ENCODE measurements around the gene TTPAL. TPM values are rescaled to one million over a fixed set of nuclear protein-coding genes. Genes with fewer than 3 reads are reported as not detected.
"Not testable (repeated sequence)": the region's sequence is repeated elsewhere in the genome, so short reads cannot be mapped to it uniquely, and the experiment has no call there.

The TTPAL gene
- total RNA-seq, 2 donors from 2014 or later = 18.3 to 19.4 TPM

DNA sequence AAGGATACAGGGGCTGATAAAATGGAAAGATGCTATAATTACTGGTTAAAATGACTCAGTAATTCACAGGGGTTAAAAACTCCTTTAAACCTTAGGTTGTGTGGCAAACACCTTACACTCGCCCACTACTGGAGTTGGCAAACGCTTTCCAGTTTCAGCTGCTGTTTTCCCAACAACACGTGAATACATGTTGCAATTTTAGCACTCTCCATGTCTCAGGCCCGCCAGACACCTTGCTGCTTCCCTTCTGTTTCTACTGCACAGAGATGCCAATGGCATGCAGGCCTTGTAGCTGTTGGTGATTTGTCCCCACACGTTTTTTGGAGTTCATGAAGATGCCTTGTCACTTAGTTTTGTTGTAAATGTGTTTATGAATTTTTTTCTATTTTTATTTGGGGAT, 5.3 kb upstream of the TTPAL start:
- DNase-seq = no peak
- Mint-ChIP-seq H3K27me3 (ENCODE audit: insufficient read depth) (peaks cover 2% of the 10 kb centered on the region), H3K27ac (no peak overlapping the region), H3K36me3 (ENCODE audit: low read depth) (no peaks in the 10 kb centered on the region), H3K4me1 (peaks cover 3% of the 10 kb centered on the region), H3K4me3 (no peak overlapping the region), H3K9me3 (no peaks in the 10 kb centered on the region)
- 85 to 95% methylated on average over 4 to 5 of the region's 5 CpGs for WGBS, 2 experiments (ENCODE audit: insufficient coverage in 1 of 2, insufficient read length in 1 of 2)
- Histone ChIP-seq H3K27ac (ENCODE audit: low read depth, low read length) (no peak overlapping the region), H3K9me3 (ENCODE audit: control insufficient read depth, low read length) (no peaks in the 10 kb centered on the region), H3K4me3 (ENCODE audit: low read length) (no peak overlapping the region), H3K4me1 (ENCODE audit: control insufficient read depth, insufficient read depth, low read length) (peaks cover 6% of the 10 kb centered on the region), H3K27me3 (ENCODE audit: control insufficient read depth, insufficient read depth, low read length, poor library complexity, severe bottlenecking) (no peaks in the 10 kb centered on the region), H3K36me3 (ENCODE audit: control insufficient read depth, insufficient read depth, low read length) (no peaks in the 10 kb centered on the region), H3K9ac (ENCODE audit: extremely low read depth, low read length, poor library complexity, severe bottlenecking) (no peak overlapping the region)
- TF ChIP-seq, protein P1, sequence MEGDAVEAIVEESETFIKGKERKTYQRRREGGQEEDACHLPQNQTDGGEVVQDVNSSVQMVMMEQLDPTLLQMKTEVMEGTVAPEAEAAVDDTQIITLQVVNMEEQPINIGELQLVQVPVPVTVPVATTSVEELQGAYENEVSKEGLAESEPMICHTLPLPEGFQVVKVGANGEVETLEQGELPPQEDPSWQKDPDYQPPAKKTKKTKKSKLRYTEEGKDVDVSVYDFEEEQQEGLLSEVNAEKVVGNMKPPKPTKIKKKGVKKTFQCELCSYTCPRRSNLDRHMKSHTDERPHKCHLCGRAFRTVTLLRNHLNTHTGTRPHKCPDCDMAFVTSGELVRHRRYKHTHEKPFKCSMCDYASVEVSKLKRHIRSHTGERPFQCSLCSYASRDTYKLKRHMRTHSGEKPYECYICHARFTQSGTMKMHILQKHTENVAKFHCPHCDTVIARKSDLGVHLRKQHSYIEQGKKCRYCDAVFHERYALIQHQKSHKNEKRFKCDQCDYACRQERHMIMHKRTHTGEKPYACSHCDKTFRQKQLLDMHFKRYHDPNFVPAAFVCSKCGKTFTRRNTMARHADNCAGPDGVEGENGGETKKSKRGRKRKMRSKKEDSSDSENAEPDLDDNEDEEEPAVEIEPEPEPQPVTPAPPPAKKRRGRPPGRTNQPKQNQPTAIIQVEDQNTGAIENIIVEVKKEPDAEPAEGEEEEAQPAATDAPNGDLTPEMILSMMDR (conservative IDR thresholded peaks at IDR 0.05) = no peak

DNA sequence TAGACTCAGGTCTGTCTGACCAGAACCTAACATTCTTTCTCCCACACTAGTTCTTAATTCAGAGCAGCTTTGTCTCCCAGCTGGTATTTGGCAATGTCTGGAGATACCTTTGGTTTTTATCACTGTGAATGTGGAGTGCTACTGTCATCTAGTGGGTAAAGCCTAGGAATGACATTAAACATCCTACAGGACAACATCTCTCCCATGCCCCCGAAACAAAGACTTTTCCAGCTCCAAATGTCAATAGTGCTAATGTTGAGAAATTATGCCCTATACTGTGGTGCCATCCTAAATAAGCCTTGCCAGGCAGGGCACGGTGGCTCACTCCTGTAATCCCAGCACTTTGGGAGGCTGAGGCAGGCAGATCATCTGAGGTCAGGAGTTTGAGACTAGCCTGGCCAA, 4.2 kb upstream of the TTPAL start:
- H3K36me3 Mint-ChIP-seq (ENCODE audit: low read depth) = no peaks in the 10 kb centered on the region
- H3K4me3 ChIP-seq (ENCODE audit: low read length) = no peak overlapping the region
- no peak overlapping the region for H3K4me3 Mint-ChIP-seq
- H3K27me3 ChIP-seq (ENCODE audit: control insufficient read depth, insufficient read depth, low read length, poor library complexity, severe bottlenecking) = no peaks in the 10 kb centered on the region
- peaks cover 8% of the 10 kb centered on the region for H3K4me1 ChIP-seq (ENCODE audit: control insufficient read depth, insufficient read depth, low read length)
- peak overlapping the region; percentile 55 for H3K27ac Mint-ChIP-seq
- H3K9ac ChIP-seq (ENCODE audit: extremely low read depth, low read length, poor library complexity, severe bottlenecking) = no peak overlapping the region
- H3K4me1 Mint-ChIP-seq = peaks cover 8% of the 10 kb centered on the region
- H3K36me3 ChIP-seq (ENCODE audit: control insufficient read depth, insufficient read depth, low read length) = no peaks in the 10 kb centered on the region
- DNase-seq = no peak
- WGBS, 2 experiments (ENCODE audit: insufficient coverage in 1 of 2, insufficient read length in 1 of 2) = 67 to 95% methylated on average over 1 to 2 of the region's 2 CpGs
- no peaks in the 10 kb centered on the region for H3K9me3 Mint-ChIP-seq
- no peaks in the 10 kb centered on the region for H3K9me3 ChIP-seq (ENCODE audit: control insufficient read depth, low read length)
- H3K27ac ChIP-seq (ENCODE audit: low read depth, low read length) = no peak overlapping the region
- TF ChIP-seq, protein P1 (conservative IDR thresholded peaks at IDR 0.05) = peak; percentile 73
- peaks cover 2% of the 10 kb centered on the region for H3K27me3 Mint-ChIP-seq (ENCODE audit: insufficient read depth)

DNA sequence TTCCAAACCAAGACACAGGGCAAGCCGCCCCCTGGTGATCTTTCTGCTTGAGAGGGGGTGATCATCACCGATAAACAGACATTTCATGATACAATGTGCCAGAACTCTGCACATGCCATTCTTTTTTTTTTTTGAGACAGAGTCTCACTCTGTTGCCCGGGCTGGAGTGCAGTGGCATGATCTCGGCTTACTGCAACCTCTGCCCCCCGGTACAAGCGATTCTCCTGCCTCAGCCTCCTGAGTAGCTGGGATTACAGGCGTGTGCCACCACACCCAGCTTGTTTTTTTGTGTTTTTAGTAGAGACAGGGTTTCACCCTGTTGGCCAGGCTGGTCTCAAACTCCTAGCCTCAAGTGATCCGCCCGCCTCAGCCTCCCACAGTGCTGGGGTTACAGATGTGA, 3.4 kb upstream of the TTPAL start:
- peaks cover 13% of the 10 kb centered on the region for H3K4me1 Mint-ChIP-seq
- H3K27me3 ChIP-seq (ENCODE audit: control insufficient read depth, insufficient read depth, low read length, poor library complexity, severe bottlenecking); H3K9ac ChIP-seq (ENCODE audit: extremely low read depth, low read length, poor library complexity, severe bottlenecking); H3K9me3 ChIP-seq (ENCODE audit: control insufficient read depth, low read length); H3K27me3 Mint-ChIP-seq (ENCODE audit: insufficient read depth); H3K4me3 Mint-ChIP-seq; H3K9me3 Mint-ChIP-seq; H3K36me3 ChIP-seq (ENCODE audit: control insufficient read depth, insufficient read depth, low read length); DNase-seq; H3K36me3 Mint-ChIP-seq (ENCODE audit: low read depth); H3K27ac ChIP-seq (ENCODE audit: low read depth, low read length); H3K27ac Mint-ChIP-seq; H3K4me3 ChIP-seq (ENCODE audit: low read length): not testable (repeated sequence)
- WGBS, 2 experiments (ENCODE audit: insufficient coverage in 1 of 2, insufficient read length in 1 of 2) = 82 to 92% methylated on average over 5 to 9 of the region's 9 CpGs
- peaks cover 10% of the 10 kb centered on the region for H3K4me1 ChIP-seq (ENCODE audit: control insufficient read depth, insufficient read depth, low read length)

DNA sequence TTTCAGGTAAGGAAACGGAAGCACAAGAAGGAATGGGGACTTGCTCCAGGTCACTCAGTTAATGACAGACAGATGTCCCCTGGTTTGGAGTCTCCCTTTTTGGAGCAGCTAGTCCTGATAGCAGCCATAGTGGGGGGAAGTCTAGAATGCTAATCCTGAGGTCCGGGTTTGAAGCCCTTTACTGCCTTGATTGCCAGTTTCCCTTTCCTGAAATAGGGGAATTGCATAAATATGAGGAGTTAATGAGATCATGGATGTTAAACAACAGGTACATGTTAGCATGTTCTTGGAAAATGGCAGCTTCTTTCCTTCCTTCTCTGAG, 341 bp upstream of the TTPAL start:
- Histone ChIP-seq H3K4me3 (ENCODE audit: low read length) (peak overlapping the region; percentile 86), H3K4me1 (ENCODE audit: control insufficient read depth, insufficient read depth, low read length) (peaks cover 10% of the 10 kb centered on the region), H3K27me3 (ENCODE audit: control insufficient read depth, insufficient read depth, low read length, poor library complexity, severe bottlenecking) (no peaks in the 10 kb centered on the region), H3K27ac (ENCODE audit: low read depth, low read length) (no peak overlapping the region), H3K9ac (ENCODE audit: extremely low read depth, low read length, poor library complexity, severe bottlenecking) (no peak overlapping the region), H3K36me3 (ENCODE audit: control insufficient read depth, insufficient read depth, low read length) (peaks cover 5% of the 10 kb centered on the region), H3K9me3 (ENCODE audit: control insufficient read depth, low read length) (no peaks in the 10 kb centered on the region)
- H3K4me1 Mint-ChIP-seq = peaks cover 13% of the 10 kb centered on the region
- DNase-seq = no peak
- H3K9me3 Mint-ChIP-seq = no peaks in the 10 kb centered on the region
- H3K27ac Mint-ChIP-seq = peak overlapping the region; percentile 93
- TF ChIP-seq, protein P1 (conservative IDR thresholded peaks at IDR 0.05) = no peak
- peak overlapping the region; percentile 91 for H3K4me3 Mint-ChIP-seq
- peaks cover 2% of the 10 kb centered on the region for H3K27me3 Mint-ChIP-seq (ENCODE audit: insufficient read depth)
- WGBS, 2 experiments (ENCODE audit: insufficient coverage in 1 of 2, insufficient read length in 1 of 2) = 45 to 57% methylated on average over 2 of the region's 2 CpGs
- peaks cover 3% of the 10 kb centered on the region for H3K36me3 Mint-ChIP-seq (ENCODE audit: low read depth)
